Measurements from ENCODE around the gene RHOG.

DNA sequence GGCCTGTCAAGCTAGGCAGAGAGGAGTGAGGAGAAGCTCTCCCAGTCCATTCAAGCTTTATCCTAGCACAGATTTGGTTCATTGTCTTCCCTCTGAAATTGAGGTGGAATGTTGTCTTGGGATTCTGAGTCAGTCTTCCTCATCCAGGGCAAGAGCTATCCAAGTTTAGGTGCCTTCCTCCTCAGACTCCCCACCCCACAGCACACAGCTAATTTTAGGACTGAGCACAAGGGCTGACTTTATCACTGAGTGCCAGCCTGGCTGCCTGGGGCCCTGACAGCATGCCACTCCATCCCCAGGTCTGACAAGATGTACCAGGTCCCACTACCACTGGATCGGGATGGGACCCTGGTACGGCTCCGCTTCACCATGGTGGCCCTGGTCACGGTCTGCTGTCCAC, 29.8 kb downstream of the RHOG start:
- TF ChIP-seq, protein P1, sequence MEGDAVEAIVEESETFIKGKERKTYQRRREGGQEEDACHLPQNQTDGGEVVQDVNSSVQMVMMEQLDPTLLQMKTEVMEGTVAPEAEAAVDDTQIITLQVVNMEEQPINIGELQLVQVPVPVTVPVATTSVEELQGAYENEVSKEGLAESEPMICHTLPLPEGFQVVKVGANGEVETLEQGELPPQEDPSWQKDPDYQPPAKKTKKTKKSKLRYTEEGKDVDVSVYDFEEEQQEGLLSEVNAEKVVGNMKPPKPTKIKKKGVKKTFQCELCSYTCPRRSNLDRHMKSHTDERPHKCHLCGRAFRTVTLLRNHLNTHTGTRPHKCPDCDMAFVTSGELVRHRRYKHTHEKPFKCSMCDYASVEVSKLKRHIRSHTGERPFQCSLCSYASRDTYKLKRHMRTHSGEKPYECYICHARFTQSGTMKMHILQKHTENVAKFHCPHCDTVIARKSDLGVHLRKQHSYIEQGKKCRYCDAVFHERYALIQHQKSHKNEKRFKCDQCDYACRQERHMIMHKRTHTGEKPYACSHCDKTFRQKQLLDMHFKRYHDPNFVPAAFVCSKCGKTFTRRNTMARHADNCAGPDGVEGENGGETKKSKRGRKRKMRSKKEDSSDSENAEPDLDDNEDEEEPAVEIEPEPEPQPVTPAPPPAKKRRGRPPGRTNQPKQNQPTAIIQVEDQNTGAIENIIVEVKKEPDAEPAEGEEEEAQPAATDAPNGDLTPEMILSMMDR (IDR thresholded peaks at IDR 0.05) = no peak
- no peak for TF ChIP-seq POLR2A (IDR thresholded peaks at IDR 0.05)
